Body of pancreas (tissue), 4 donors: Measurements from ENCODE around the gene RAB8A. TPM values are rescaled to one million over a fixed set of nuclear protein-coding genes. Genes with fewer than 3 reads are reported as not detected.

Experiments used
- ATAC-seq: fragments of 150-250 bp; one replicate; pipeline ENCODE4 v1.9.1; 2016
- DNase-seq, 4 donors: peaks; one replicate each; pipeline ENCODE4 v3.0.0-alpha.2; 2019
- H3K27ac ChIP-seq, 4 donors: fragments of 200-600 bp; sonication (generic); 1 replicate in 3 of 4; 2 replicates in 1 of 4; pipeline versions ENCODE4 v1.5.1 to v1.6.1; 2016 to 2019; ENCODE audit warnings: mild to moderate bottlenecking in 1 of 4, mixed read lengths in 1 of 4, moderate library complexity in 1 of 4
- H3K27me3 ChIP-seq, 2 donors: fragments of 200-600 bp; sonication (generic); one replicate each; pipeline ENCODE4 v1.6.0; 2016; ENCODE audit warnings: mild to moderate bottlenecking in 1 of 2
- H3K36me3 ChIP-seq, 2 donors: fragments of 200-600 bp; sonication (generic); replicated peaks in 1 of 2; 2 replicates each; pipeline ENCODE4 v1.5.1; 2016; ENCODE audit warnings: low read depth in 2 of 2; ENCODE audit not compliant: insufficient read depth in 1 of 2
- H3K4me1 ChIP-seq: fragments of 200-600 bp; sonication (generic); one replicate; pipeline ENCODE4 v1.6.0; 2016
- H3K4me3 ChIP-seq, 2 donors: fragments of 200-600 bp; sonication (generic); 1 replicate in 1 of 2; 2 replicates in 1 of 2; pipeline ENCODE4 v1.5.1; 2016 to 2019
- H3K9me3 ChIP-seq, 3 donors: fragments of 200-600 bp; sonication (generic); 1 replicate in 2 of 3; 2 replicates in 1 of 3; pipeline ENCODE4 v1.5.1; 2016
- POLR2A ChIP-seq, 3 donors: fragments of 450-650 bp; IDR thresholded peaks; one replicate each; pipeline ENCODE4 v1.6.1; 2016; ENCODE audit warnings: antibody characterized with exemption in 3 of 3, mild to moderate bottlenecking in 2 of 3
- WGBS, 2 donors: methylation state at CpG; one replicate each; pipeline ENCODE4 v1.1.5; 2017; 5-methylcytosine and 5-hydroxymethylcytosine counted together
- intact Hi-C: fragments of 100-400 bp; cut with DNase I; formaldehyde crosslinking; loops from one replicate; pipeline ENCODE4 v1.15.1; 2023
- total RNA-seq, 2 donors: library from RNA; depleted of rRNA; stranded (reverse); fragments of >200 nt; gene quantifications; one replicate each; pipeline ENCODE4 v1.1.0, GENCODE V29; 2016
- TF ChIP-seq, protein P1 (sequence below), 7 experiments: fragments of 450-650 bp in 4 of 7; fragments of 200-600 bp in 3 of 7; sonication (generic) in 3 of 7; IDR thresholded peaks; one replicate each; pipeline ENCODE4 v1.5.1; 2016 to 2019; ENCODE audit warnings: antibody characterized with exemption in 7 of 7

The RAB8A gene
- total RNA-seq, 2 donors from 2014 or later = 15.5 to 32.2 TPM

DNA sequence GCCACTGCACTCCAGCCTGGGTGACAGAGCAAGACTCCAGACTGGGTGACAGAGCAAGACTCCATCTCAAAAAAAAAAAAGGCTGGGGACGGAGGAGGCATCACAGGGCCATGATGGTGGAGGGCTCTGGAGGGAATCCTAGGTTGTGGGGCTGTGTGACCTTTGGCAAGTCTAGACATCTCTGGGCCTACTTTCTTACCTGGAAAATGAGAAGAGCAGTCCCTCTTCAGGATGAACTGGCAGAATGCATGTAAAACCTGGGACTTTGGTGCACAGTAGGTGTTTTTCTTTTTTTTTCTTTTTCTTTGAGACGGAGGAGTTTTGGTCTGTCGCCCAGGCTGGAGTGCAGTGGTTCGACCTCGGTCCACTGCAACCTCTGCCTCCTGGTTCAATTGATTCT is 48.0 kb downstream of the RAB8A start:
- H3K27me3 ChIP-seq = no peaks in the 10 kb centered on the region
- no peak for DNase-seq
- H3K27ac ChIP-seq = no peak overlapping the region
- intact Hi-C loops = no loop called here
- no peak for ATAC-seq
- WGBS, 2 donors = 86 to 92% methylated on average over 5 of the region's 5 CpGs
- no peaks in the 10 kb centered on the region for H3K9me3 ChIP-seq
- TF ChIP-seq POLR2A (IDR thresholded peaks at IDR 0.05) = no peak
- TF ChIP-seq, protein P1, sequence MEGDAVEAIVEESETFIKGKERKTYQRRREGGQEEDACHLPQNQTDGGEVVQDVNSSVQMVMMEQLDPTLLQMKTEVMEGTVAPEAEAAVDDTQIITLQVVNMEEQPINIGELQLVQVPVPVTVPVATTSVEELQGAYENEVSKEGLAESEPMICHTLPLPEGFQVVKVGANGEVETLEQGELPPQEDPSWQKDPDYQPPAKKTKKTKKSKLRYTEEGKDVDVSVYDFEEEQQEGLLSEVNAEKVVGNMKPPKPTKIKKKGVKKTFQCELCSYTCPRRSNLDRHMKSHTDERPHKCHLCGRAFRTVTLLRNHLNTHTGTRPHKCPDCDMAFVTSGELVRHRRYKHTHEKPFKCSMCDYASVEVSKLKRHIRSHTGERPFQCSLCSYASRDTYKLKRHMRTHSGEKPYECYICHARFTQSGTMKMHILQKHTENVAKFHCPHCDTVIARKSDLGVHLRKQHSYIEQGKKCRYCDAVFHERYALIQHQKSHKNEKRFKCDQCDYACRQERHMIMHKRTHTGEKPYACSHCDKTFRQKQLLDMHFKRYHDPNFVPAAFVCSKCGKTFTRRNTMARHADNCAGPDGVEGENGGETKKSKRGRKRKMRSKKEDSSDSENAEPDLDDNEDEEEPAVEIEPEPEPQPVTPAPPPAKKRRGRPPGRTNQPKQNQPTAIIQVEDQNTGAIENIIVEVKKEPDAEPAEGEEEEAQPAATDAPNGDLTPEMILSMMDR (IDR thresholded peaks at IDR 0.05) = no peak
- no peaks in the 10 kb centered on the region for H3K36me3 ChIP-seq
- H3K4me3 ChIP-seq = no peak overlapping the region
- H3K4me1 ChIP-seq = no peaks in the 10 kb centered on the region

DNA sequence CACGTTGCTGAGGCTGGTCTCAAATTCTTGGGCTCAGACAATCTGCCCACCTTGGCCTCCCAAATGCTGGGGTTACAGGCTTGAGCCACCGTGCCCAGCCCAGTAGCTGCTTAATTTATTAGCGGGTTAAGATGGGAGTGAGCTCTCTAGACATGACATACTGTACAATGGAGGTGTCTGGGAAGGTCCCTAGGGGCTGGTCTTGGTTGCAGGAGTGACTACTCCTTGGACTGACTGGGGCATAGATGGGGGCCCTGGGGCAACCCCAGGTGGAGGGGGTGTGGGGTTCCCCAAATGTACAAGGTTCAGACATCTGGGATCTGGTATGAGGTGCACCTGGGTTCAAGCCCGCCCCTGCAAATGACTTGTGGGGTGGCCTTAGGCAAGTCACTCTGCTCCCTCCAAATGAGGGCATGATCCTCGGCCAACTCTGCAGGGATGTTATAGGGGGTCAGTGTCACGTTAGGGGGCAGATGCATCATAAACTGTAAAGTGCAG is 48.8 kb downstream of the RAB8A start:
- Histone ChIP-seq H3K36me3 (no peaks in the 10 kb centered on the region), H3K4me1 (no peaks in the 10 kb centered on the region), H3K4me3 (no peak overlapping the region), H3K27ac (no peak overlapping the region), H3K27me3 (no peaks in the 10 kb centered on the region), H3K9me3 (no peaks in the 10 kb centered on the region)
- TF ChIP-seq POLR2A (IDR thresholded peaks at IDR 0.05) = no peak
- TF ChIP-seq, protein P1 (IDR thresholded peaks at IDR 0.05) = no peak
- ATAC-seq (no peak), DNase-seq (no peak)
- 61 to 66% methylated on average over 4 to 6 of the region's 6 CpGs for WGBS, 2 donors
- intact Hi-C loops = no loop called here

DNA sequence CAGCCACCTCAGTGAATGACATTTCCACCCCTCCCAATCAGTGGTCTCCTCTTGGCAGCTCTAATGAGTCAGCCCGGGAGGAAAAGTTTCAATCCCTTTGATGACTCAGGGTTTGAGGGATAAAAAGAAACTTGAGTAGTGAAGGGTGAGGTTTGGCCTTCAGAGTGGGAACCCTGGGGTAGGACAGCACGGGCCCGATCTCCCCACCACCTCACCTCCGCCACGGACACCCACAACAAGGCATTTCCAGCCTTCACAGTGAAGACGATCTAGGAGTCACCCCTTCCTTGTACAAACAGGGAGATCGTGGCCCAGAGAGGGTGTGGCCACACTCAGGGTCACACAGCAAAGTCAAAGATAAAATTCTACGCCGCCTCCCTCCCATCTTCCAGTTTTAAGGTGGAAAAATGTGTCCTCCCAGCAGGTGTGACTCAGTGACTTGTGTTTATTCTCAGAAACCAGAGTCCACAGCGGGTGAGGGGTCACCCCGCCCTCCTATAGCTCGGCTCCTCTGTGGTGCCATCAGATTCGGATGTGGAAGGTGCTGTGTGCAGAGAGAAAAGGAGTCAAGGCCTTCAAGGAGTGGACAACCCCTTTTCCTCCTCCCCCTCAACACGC is 49.4 kb downstream of the RAB8A start:
- Histone ChIP-seq H3K4me3 (no peak overlapping the region), H3K4me1 (no peaks in the 10 kb centered on the region), H3K36me3 (no peaks in the 10 kb centered on the region), H3K27ac (no peak overlapping the region), H3K9me3 (no peaks in the 10 kb centered on the region), H3K27me3 (no peaks in the 10 kb centered on the region)
- no peak for DNase-seq
- no peak for ATAC-seq
- 58 to 67% methylated on average over 14 of the region's 14 CpGs for WGBS, 2 donors
- TF ChIP-seq POLR2A (IDR thresholded peaks at IDR 0.05) = no peak
- TF ChIP-seq, protein P1 (IDR thresholded peaks at IDR 0.05) = no peak
- intact Hi-C loops = no loop called here

DNA sequence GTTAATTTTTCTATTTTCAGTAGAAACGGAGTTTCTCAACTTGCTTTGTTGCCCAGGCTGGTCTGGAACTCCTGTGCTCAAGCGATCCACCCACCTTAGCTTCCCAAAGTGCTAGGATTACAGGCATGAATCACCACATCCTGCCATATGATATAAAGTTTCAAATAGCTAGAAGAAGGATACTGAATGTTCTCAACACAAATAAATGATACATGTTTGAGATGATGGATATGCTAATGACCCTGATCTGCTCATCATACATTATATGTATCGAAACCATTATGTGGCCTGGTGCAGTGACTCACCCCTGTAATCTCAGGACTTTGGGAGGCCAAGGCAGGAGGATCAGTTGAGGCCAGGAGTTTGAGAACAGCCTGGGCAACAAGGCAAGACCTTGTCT is 50.2 kb downstream of the RAB8A start:
- 73 to 84% methylated on average over 3 of the region's 3 CpGs for WGBS, 2 donors
- no peak overlapping the region for H3K4me3 ChIP-seq
- TF ChIP-seq, protein P1 (IDR thresholded peaks at IDR 0.05) = no peak
- no peak for TF ChIP-seq POLR2A (IDR thresholded peaks at IDR 0.05)
- H3K27me3 ChIP-seq = no peaks in the 10 kb centered on the region
- no peaks in the 10 kb centered on the region for H3K4me1 ChIP-seq
- no peaks in the 10 kb centered on the region for H3K36me3 ChIP-seq
- ATAC-seq (no peak), DNase-seq (no peak)
- no peaks in the 10 kb centered on the region for H3K9me3 ChIP-seq
- no peak overlapping the region for H3K27ac ChIP-seq
- intact Hi-C loops = no loop called here
